Cardiac muscle cell (in vitro differentiated cells and primary cell): ENCODE measurements around the gene TMEM154. TPM values are rescaled to one million over a fixed set of nuclear protein-coding genes. Genes with fewer than 3 reads are reported as not detected.
"Not testable (repeated sequence)": the region's sequence is repeated elsewhere in the genome, so short reads cannot be mapped to it uniquely, and the experiment has no call there.

ENCODE experiments used
- DNase-seq, 2 donors: peaks; one replicate each; pipeline versions ENCODE4 v3.0.0 to v3.0.0-alpha.2; 2010 to 2017; ENCODE audit warnings: low read depth in 1 of 2, low spot score in 1 of 2
- H3K27ac ChIP-seq: fragments of 200-600 bp; sonication (generic); 2 replicates; pipeline ENCODE4 v1.5.1; 2016
- H3K27me3 ChIP-seq: fragments of 200-600 bp; sonication (generic); 2 replicates; pipeline ENCODE4 v1.6.0; 2016; ENCODE audit warnings: control low read depth
- H3K36me3 ChIP-seq: fragments of 200-600 bp; sonication (generic); 2 replicates; pipeline ENCODE4 v1.5.1; 2016; ENCODE audit warnings: control low read depth
- H3K4me1 ChIP-seq: fragments of 200-600 bp; sonication (generic); 2 replicates; pipeline ENCODE4 v1.8.1; 2017; ENCODE audit warnings: low read depth, mild to moderate bottlenecking, mixed run types
- H3K4me3 ChIP-seq: fragments of 200-600 bp; sonication (generic); 2 replicates; pipeline ENCODE4 v1.5.1; 2016; ENCODE audit warnings: mild to moderate bottlenecking
- H3K9me3 ChIP-seq: fragments of 200-600 bp; sonication (generic); 2 replicates; pipeline ENCODE4 v1.5.1; 2017; ENCODE audit warnings: low read depth, mild to moderate bottlenecking, control low read depth
- CTCF ChIP-seq: IDR thresholded peaks from 2 replicates; pipeline ENCODE4 v1.5.1; 2012; ENCODE audit warnings: low read depth, mild to moderate bottlenecking, low read length
- polyA plus RNA-seq: library from polyadenylated mRNA; unstranded; fragments of >200 nt; fragmentation: Nextera tagmentation; extraction: Ambion mirVana; gene quantifications from 2 replicates; pipeline ENCODE4 v1.2.1, GENCODE V29; 2016
- total RNA-seq: library from RNA; depleted of rRNA; stranded (reverse); fragments of >200 nt; gene quantifications from 2 replicates; pipeline ENCODE4 v1.2.3, GENCODE V29; 2016

TMEM154 gene
- total and polyA plus RNA-seq, 2 experiments from 2014 or later, result 0.12 to 0.21 TPM

- TF ChIP-seq CTCF, result no peak
- Histone ChIP-seq H3K36me3 (no peaks in the 10 kb centered on the region), H3K9me3 (no peaks in the 10 kb centered on the region), H3K27me3 (no peaks in the 10 kb centered on the region), H3K4me1 (no peaks in the 10 kb centered on the region), H3K4me3 (no peak overlapping the region), H3K27ac (no peak overlapping the region)
- no peak for DNase-seq
Measured at GRCh38 chr4:152665691-152666395, 14.0 kb downstream of the TMEM154 start.

GRCh38 chr4:152664067-152664378, 15.8 kb downstream of the TMEM154 start:
- not testable (repeated sequence) for H3K9me3 ChIP-seq, H3K4me3 ChIP-seq, H3K4me1 ChIP-seq, H3K27me3 ChIP-seq, DNase-seq, H3K36me3 ChIP-seq, H3K27ac ChIP-seq

GRCh38 chr4:152663203-152664066, 16.4 kb downstream of the TMEM154 start:
- no peak overlapping the region for H3K27ac ChIP-seq
- H3K27me3 ChIP-seq, result no peaks in the 10 kb centered on the region
- no peaks in the 10 kb centered on the region for H3K36me3 ChIP-seq
- TF ChIP-seq CTCF, result no peak
- H3K4me3 ChIP-seq, result no peak overlapping the region
- no peak for DNase-seq
- no peaks in the 10 kb centered on the region for H3K9me3 ChIP-seq
- no peaks in the 10 kb centered on the region for H3K4me1 ChIP-seq

- no peak for DNase-seq
- TF ChIP-seq CTCF, result no peak
- Histone ChIP-seq H3K27me3 (no peaks in the 10 kb centered on the region), H3K27ac (no peak overlapping the region), H3K4me1 (no peaks in the 10 kb centered on the region), H3K9me3 (no peaks in the 10 kb centered on the region), H3K4me3 (no peak overlapping the region), H3K36me3 (no peaks in the 10 kb centered on the region)
Measured at GRCh38 chr4:152661649-152662048, 18.1 kb downstream of the TMEM154 start.

GRCh38 chr4:152660526-152660925, 19.3 kb downstream of the TMEM154 start:
- no peak for TF ChIP-seq CTCF
- H3K27me3 ChIP-seq, result no peaks in the 10 kb centered on the region
- no peaks in the 10 kb centered on the region for H3K9me3 ChIP-seq
- no peaks in the 10 kb centered on the region for H3K36me3 ChIP-seq
- no peak overlapping the region for H3K27ac ChIP-seq
- H3K4me1 ChIP-seq, result no peaks in the 10 kb centered on the region
- H3K4me3 ChIP-seq, result no peak overlapping the region
- no peak for DNase-seq

GRCh38 chr4:152659806-152660205, 20.0 kb downstream of the TMEM154 start:
- Histone ChIP-seq H3K4me3 (no peak overlapping the region), H3K27ac (no peak overlapping the region), H3K36me3 (no peaks in the 10 kb centered on the region), H3K9me3 (no peaks in the 10 kb centered on the region), H3K4me1 (no peaks in the 10 kb centered on the region), H3K27me3 (no peaks in the 10 kb centered on the region)
- TF ChIP-seq CTCF, result no peak
- no peak for DNase-seq
